Ishikawa (cell line): ENCODE results near the gene CORT.

Experiments
- CEBPB ChIP-seq: IDR thresholded peaks from 2 replicates; pipeline ENCODE4 v1.6.1; 2012
- CREB1 ChIP-seq: IDR thresholded peaks from 2 replicates; pipeline ENCODE4 v1.6.1; 2012; ENCODE audit warnings: low read depth
- EGR1 ChIP-seq: IDR thresholded peaks from 2 replicates; pipeline ENCODE4 v1.6.1; 2012
- EP300 ChIP-seq: IDR thresholded peaks from 2 replicates; pipeline ENCODE4 v1.6.1; 2012; ENCODE audit warnings: borderline replicate concordance
- FOXM1 ChIP-seq: IDR thresholded peaks from 2 replicates; pipeline ENCODE4 v1.6.1; 2012; ENCODE audit warnings: low read depth, borderline replicate concordance
- MAX ChIP-seq: IDR thresholded peaks from 2 replicates; pipeline ENCODE4 v1.6.1; 2012
- NFIC ChIP-seq: IDR thresholded peaks from 2 replicates; pipeline ENCODE4 v1.6.1; 2012
- RAD21 ChIP-seq: IDR thresholded peaks from 2 replicates; pipeline ENCODE4 v1.6.1; 2012; ENCODE audit warnings: low read depth
- REST ChIP-seq: IDR thresholded peaks from 2 replicates; pipeline ENCODE4 v1.6.1; 2012; ENCODE audit warnings: low read depth, mild to moderate bottlenecking
- TAF1 ChIP-seq: IDR thresholded peaks from 2 replicates; pipeline ENCODE4 v1.6.1; 2012; ENCODE audit warnings: low read depth, mild to moderate bottlenecking
- TCF12 ChIP-seq: IDR thresholded peaks from 2 replicates; pipeline ENCODE4 v1.6.1; 2012; ENCODE audit warnings: low read depth
- YY1 ChIP-seq: IDR thresholded peaks from 2 replicates; pipeline ENCODE4 v1.6.1; 2012; ENCODE audit warnings: low read depth
- ZBTB7A ChIP-seq: IDR thresholded peaks from 2 replicates; pipeline ENCODE4 v1.6.1; 2012; ENCODE audit warnings: low read depth

- TF ChIP-seq FOXM1 (no peak), YY1 (no peak), REST (no peak), EP300 (no peak), ZBTB7A (no peak), MAX (no peak), RAD21 (no peak), CEBPB (no peak), NFIC (no peak), CREB1 (no peak), EGR1 (no peak), TCF12 (no peak), TAF1 (no peak)
Measured at GRCh38 chr1:10428984-10429383, 20.8 kb upstream of the CORT start.
